GM19025 (cell line): ENCODE results near the gene THRSP.
"Not testable (repeated sequence)": the region's sequence is repeated elsewhere in the genome, so short reads cannot be mapped to it uniquely, and the experiment has no call there.

Experiments used
- ATAC-seq: cut with Tn5 transposase; IDR thresholded peaks from one replicate; pipeline ENCODE4 v1.9.1; 2021; ENCODE audit warnings: mild to moderate bottlenecking, low read depth, moderate library complexity; ENCODE audit not compliant: unreplicated experiment

THRSP gene, protein sequence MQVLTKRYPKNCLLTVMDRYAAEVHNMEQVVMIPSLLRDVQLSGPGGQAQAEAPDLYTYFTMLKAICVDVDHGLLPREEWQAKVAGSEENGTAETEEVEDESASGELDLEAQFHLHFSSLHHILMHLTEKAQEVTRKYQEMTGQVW

GRCh38 chr11:78063440-78064181, at the start of gene THRSP:
Gene THRSP (plus strand): TSS chr11:78063861. CDS start chr11:78063882, 21 bp downstream.
- ATAC-seq: no peak

DNA sequence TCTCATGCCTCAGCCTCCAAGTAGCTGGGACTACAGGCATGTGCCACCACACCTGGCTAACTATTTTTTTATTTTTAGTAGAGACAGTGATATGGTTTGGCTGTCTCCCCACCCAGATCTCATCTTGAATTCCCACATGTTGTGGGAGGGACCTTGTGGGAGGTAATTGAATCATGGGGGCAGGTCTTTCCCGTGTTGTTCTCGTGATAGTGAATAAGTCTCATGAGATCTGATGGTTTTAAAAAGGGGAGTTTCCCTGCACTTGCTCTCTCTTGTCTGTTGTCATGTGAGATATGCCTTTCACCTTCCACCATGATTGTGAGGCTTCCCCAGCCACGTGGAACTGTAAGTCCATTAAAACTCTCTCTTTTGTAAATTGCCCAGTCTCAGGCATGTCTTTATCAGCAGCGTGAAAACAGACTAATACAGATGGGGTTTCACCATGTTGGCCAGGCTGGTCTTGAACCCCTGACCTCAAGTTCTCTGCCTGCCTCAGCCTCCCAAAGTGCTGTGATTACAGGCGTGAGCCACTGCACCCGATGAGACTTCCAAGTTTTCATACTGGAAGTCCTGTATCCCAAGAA, 48.6 kb upstream of the THRSP start:
- ATAC-seq: not testable (repeated sequence)

- no peak for ATAC-seq
These were observed 47.8 kb upstream of the THRSP start for GRCh38 chr11:78015878-78016277.

GRCh38 chr11:78019808-78020207, 43.9 kb upstream of the THRSP start:
- no peak for ATAC-seq

- ATAC-seq: no peak
These were observed 43.4 kb upstream of the THRSP start for GRCh38 chr11:78020246-78020645.

DNA sequence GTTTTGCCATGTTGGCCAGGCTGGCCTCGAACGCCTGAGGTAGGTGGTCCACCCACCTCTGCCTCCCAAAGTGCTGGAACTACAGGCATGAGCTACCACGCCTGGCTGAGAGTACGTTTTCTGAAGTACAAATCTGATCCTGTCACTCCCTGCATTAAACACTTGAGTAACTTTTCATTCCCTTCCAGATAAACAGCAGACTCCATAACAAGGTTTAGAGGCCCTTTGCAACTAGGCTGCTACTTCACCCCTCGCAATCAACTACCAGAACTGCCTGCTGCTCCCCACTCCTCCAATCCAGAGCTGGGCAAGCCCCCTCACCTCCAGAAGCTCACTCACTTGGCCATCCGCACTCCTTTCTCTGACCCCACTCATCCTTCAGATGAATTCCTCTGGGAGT, 42.0 kb upstream of the THRSP start:
- no peak for ATAC-seq

DNA sequence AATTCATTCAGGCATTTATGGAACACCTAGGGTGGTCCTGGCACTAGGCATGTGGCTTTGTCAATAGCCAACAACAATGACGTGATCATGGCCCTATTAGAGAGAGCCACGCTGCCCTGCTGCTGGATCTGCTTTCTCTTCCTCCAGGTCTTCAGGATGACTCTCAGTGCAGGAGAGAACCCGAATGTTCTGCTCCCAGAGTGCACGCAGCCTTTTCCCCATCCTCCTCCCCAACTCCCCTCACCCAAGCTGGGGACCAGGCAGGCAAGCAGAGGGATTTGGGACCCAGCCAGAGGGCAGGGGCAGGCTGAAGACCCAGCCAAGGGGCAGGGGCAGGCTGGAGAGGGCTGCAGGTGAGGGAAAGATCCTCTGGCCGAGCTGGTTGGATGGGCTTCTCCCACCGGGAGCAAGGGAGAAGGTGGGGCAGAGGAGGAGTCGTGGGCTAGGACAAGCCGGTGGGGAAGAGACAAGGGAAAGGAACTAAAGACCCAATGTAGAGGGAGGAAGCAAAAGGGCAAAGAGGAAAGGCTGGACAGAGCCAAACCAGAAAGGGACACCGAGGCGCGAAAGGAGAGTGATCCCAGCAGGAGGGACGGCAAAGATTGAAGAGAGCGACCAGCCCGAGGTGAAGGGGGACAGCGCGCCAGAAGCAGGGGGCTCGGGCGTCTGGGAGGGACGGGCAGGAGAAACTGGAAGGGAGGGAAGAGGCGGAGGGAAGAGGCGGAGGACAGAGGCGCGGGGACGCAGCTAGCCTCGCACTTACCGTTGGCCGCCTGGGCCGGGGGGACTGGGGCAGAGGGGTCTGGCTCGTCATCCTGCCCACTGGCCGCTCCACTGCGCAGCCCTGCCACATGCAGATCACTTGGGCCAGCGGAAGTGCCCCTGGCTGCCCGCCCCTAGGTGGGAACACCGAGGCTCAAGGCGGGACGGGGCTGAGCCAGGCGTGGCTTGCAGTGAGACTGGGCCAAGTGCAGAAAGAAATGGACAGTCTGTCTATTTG, 41.0 kb upstream of the THRSP start, which contains the start of gene KCTD14:
TSS of gene KCTD14 (minus strand) at position 880 of the 1,000 bp plus-strand sequence. CDS start at position 853, 27 bp downstream.
- ATAC-seq: no peak

DNA sequence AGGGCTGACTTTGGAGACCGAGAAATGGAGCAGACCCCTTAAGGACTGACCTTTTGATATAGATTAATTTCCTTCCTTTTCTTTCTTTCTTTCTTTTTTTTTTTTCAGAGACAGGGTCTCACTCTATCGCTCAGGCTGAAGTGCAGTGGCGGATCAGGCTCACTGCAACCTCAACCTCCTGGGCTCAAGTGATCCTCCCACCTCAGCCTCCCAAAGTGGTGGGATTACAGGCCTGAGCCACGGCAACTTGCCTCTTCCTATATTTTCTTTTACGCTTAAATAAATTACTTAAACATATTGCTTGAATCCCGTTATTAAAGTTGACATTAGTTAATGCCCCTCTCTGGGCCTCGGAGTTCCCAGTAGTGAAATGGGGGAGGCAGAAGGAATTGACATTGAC, 40.2 kb upstream of the THRSP start:
- no peak for ATAC-seq

- no peak for ATAC-seq
These were observed 38.3 kb upstream of the THRSP start for GRCh38 chr11:78025378-78025777.

- no peak for ATAC-seq
These were observed 35.9 kb upstream of the THRSP start for GRCh38 chr11:78027759-78028158.

- not testable (repeated sequence) for ATAC-seq
These were observed 35.2 kb upstream of the THRSP start for GRCh38 chr11:78028423-78028822.

- no peak for ATAC-seq
These were observed 33.0 kb upstream of the THRSP start for GRCh38 chr11:78030429-78031325.

DNA sequence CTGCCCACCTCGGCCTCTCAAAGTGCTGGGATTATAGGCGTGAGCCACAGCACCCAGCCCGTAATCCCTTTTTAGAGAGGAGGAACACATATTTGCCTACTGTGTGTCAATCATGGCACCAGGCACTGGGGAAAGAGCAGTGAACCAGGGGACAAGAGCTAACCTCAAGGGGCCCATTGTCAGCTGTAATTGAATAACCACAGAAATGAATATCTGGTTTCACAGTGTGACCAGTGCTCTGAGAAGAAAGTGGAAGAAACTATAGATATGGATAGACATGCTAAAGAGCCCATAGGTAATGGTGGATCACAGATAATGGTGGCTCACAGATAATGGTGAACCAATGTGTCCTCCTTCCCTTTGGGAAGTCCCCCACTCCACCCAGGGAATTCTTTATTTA, 32.0 kb upstream of the THRSP start:
- ATAC-seq: no peak

DNA sequence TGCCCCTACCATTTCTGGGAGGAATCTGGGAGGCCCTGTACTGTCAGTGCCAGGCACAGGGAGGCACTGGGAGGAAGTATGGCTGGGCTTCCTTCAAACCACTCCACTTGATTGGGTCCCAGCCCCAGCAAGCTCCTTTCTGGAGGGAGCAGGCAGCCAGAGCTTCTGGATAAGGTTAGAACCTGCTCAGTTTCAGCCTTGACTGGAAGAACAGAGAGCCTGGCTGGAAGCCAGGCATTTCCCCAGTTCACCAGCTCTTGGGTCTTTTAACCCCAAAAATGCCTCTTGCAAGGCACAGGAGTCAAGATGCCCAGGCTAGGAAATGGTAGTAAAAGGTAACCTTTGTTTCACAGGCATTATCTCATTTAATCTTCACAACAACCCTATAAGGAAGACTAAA, 31.6 kb upstream of the THRSP start:
- ATAC-seq: no peak

GRCh38 chr11:78033040-78033439, 30.6 kb upstream of the THRSP start:
- no peak for ATAC-seq

- no peak for ATAC-seq
These were observed 29.0 kb upstream of the THRSP start for GRCh38 chr11:78034623-78035022.

DNA sequence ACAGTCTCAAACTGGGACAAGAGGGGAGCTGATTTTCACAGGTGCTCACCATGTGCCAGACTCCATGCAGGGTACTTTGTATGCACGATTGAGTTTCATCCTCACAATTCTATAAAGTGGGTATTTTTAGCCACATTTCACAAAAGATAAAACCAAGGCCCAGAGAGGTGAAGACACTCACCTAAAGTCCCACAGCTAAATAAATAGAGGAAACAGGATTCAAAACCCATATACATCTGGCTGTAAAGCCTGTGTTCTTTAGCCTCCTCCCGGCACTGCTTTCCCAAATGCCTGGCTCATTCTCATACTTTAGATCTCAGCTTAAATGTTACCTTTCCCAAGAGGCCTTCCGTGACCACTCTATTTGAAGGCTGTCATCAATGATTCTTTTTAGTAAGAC, 27.3 kb upstream of the THRSP start:
- ATAC-seq: no peak

- ATAC-seq: no peak
These were observed 26.6 kb upstream of the THRSP start for GRCh38 chr11:78037056-78037455.

DNA sequence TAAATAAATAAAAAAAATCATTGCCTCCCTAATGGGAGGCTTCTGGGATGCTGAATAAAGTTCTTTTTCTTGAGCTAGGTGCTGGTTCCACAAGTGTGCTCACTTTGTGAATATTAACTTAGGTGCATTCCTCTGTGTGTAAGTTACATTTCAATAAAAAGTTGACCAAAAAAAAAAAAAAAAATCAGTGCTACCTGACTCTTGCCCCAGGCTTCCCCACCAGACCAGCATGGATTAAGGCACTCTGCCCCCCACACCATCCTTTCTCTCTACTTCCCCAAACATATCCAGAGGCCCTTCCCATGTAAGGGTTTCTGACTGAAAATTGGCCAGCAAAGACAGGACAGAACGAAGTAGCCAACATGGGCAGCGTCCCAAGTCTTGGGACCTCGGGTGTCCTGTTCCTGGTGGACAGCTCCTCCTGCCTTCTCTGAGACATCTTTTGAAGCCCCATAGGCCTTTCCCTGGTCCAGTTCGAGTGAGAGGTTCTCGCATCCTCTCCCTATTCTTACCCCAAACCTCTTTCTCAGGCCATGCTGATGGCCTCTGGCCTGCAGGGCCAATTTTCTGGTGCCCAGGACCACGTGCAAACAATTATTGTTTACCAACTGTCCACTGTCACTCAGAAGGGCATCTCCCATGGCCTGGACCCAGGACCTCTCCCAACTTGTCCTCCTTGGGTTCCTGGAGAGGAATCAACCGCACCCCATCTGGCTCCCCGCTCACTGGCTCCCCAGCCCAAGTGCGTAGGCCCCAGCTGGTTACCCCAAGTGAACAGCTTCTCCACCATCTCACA, 25.6 kb upstream of the THRSP start:
- no peak for ATAC-seq
